GM12892 (cell line): ENCODE results near the gene GYG1.

Experiments used
- POLR2A ChIP-seq: IDR thresholded peaks from 2 replicates; pipeline ENCODE4 v1.6.1; 2011; ENCODE audit warnings: low read depth, low read length, control low read depth
- POLR2AphosphoS5 ChIP-seq: IDR thresholded peaks from 2 replicates; pipeline ENCODE4 v1.6.1; 2011; ENCODE audit warnings: low read depth, low read length, control low read depth
- TAF1 ChIP-seq: IDR thresholded peaks from 2 replicates; pipeline ENCODE4 v1.6.1; 2011; ENCODE audit warnings: low read depth, mild to moderate bottlenecking, control low read depth, low read length, borderline replicate concordance

GRCh38 chr3:148950806-148951205, 40.5 kb upstream of the GYG1 start:
- TF ChIP-seq POLR2A (no peak), TAF1 (no peak), POLR2AphosphoS5 (no peak)
